NB4 (cell line): Measurements from ENCODE around the gene SLC25A6.

Experiments used
- MYC ChIP-seq: IDR thresholded peaks from 2 replicates; pipeline ENCODE4 v1.6.1; 2011; ENCODE audit warnings: low read depth, low read length
- POLR2A ChIP-seq: IDR thresholded peaks from 2 replicates; pipeline ENCODE4 v1.6.1; 2011; ENCODE audit warnings: mild to moderate bottlenecking; ENCODE audit not compliant: insufficient read length; ENCODE audit errors: extremely low read depth
- TF ChIP-seq, protein P1 (sequence below): IDR thresholded peaks from one replicate; pipeline ENCODE4 v1.5.1; 2012; ENCODE audit warnings: low read depth, low read length
- TF ChIP-seq, protein P2 (sequence below): IDR thresholded peaks from 2 replicates; pipeline ENCODE4 v1.6.1; 2011; ENCODE audit warnings: low read depth, low read length

- TF ChIP-seq POLR2A (no peak), MYC (no peak)
- TF ChIP-seq, protein P1, sequence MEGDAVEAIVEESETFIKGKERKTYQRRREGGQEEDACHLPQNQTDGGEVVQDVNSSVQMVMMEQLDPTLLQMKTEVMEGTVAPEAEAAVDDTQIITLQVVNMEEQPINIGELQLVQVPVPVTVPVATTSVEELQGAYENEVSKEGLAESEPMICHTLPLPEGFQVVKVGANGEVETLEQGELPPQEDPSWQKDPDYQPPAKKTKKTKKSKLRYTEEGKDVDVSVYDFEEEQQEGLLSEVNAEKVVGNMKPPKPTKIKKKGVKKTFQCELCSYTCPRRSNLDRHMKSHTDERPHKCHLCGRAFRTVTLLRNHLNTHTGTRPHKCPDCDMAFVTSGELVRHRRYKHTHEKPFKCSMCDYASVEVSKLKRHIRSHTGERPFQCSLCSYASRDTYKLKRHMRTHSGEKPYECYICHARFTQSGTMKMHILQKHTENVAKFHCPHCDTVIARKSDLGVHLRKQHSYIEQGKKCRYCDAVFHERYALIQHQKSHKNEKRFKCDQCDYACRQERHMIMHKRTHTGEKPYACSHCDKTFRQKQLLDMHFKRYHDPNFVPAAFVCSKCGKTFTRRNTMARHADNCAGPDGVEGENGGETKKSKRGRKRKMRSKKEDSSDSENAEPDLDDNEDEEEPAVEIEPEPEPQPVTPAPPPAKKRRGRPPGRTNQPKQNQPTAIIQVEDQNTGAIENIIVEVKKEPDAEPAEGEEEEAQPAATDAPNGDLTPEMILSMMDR: no peak
- TF ChIP-seq, protein P2, sequence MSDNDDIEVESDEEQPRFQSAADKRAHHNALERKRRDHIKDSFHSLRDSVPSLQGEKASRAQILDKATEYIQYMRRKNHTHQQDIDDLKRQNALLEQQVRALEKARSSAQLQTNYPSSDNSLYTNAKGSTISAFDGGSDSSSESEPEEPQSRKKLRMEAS: no peak
Measured at GRCh38 chrX:1423215-1423614, 31.3 kb upstream of the SLC25A6 start.
